Kidney glomerular epithelial cell (primary cell): ENCODE data around the gene NBEAL2.

ENCODE experiments used
- DNase-seq: peaks from one replicate; lab custom pipeline; 2025; lab: John Stamatoyannopoulos, UW

Gene NBEAL2

DNA sequence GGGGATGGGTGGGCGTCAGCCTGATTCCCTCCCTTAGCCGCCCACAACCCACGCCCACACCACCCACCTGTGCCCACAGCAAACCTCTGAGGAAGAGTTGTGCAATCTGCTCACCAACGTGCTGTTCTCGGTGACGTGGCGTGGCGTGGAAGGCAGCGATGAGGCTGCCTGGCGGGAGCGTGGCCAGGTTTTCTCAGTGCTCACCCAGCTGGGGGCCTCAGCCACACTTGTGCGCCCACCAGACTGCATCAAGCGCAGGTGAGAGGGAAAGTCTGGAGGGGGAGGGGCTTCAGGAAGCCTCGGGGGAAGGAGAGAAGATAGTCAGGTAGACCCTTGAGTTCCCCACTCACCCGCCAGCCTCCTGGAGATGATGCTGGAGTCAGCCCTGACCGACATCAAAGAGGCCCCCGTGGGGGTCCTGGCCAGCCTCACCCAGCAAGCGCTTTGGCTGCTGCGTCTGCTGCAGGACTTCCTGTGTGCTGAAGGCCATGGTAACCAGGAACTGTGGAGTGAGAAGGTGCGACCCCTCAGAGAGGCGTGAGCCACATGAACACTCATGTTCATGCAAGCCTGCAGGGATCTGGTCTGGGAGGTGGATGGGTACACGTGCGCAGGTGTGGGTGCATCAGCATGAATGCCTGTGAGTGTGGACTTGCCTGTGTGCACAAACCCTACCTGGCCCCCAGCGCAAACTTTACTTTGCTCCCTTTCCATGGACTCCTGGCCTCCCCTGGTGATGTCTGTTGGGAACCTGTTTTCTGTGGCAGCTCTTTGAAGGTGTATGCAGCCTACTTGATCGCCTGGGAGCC is 21.7 kb downstream of the NBEAL2 start:
- no peak for DNase-seq

GRCh38 chr3:47001731-47002170 is 22.3 kb downstream of the NBEAL2 start:
- DNase-seq: no peak

GRCh38 chr3:47002171-47003055 is 22.9 kb downstream of the NBEAL2 start:
- no peak for DNase-seq

- no peak for DNase-seq
Measured at GRCh38 chr3:47003056-47003410, 23.6 kb downstream of the NBEAL2 start.

DNA sequence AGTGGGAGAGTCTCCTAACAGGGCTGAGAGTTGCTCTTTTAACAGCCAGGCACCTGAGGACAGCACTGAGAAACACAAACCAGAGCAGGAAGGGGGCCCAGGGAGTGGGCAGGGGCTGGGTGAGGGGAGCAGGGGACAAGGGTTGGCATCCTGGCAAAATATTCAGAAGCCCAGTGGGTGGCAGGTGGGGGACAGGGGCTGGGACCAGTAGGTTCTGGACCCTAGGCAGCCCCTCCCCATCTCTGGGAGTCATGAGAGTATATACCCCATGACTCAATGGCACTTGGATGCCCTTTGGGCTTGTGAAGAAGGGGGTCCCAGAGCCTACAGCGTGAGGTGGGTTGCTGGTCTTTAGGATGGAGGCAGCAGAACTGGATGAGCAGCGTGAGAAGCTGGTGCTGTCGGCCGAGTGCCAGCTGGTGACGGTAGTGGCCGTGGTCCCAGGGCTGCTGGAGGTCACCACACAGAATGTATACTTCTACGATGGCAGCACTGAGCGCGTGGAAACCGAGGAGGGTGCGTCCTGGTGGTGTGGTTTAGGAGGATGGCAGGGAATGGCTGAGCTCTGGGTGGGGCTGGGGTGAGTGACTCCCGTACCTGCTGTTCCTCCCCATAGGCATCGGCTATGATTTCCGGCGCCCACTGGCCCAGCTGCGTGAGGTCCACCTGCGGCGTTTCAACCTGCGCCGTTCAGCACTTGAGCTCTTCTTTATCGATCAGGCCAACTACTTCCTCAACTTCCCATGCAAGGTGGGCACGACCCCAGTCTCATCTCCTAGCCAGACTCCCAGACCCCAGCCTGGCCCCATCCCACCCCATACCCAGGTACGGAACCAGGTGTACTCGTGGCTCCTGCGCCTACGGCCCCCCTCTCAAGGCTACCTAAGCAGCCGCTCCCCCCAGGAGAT is 24.2 kb downstream of the NBEAL2 start:
- no peak for DNase-seq

GRCh38 chr3:47004369-47005211 is 25.1 kb downstream of the NBEAL2 start:
- no peak for DNase-seq

DNA sequence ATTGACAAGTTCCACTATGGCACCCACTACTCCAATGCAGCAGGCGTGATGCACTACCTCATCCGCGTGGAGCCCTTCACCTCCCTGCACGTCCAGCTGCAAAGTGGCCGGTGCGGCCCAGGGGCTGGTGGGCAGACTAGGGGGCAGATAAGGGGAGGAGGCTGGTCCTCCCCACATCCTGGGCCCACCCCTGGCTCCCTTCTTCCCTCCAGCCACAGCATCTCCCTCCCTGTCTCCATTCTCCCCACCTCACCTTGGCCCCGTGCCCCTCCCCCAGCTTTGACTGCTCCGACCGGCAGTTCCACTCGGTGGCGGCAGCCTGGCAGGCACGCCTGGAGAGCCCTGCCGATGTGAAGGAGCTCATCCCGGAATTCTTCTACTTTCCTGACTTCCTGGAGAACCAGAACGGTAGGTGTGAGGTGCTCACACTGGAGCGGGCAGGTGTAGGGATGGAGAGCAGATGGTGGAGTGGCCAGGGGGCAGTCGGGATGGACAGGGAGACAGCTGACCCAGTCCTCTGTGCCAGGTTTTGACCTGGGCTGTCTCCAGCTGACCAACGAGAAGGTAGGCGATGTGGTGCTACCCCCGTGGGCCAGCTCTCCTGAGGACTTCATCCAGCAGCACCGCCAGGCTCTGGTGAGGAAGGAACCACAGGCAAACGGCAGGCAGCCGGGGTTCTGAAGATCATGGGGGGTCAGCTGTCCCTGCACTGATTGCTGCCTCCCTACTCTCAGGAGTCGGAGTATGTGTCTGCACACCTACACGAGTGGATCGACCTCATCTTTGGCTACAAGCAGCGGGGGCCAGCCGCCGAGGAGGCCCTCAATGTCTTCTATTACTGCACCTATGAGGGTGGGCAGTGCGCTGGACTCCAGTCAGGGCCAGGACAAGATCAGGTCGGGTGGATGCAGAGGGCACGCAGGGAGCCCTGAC is 26.0 kb downstream of the NBEAL2 start:
- no peak for DNase-seq

GRCh38 chr3:47006145-47006651 is 26.7 kb downstream of the NBEAL2 start:
- DNase-seq: no peak

- DNase-seq: no peak
Measured at GRCh38 chr3:47007001-47007400, 27.5 kb downstream of the NBEAL2 start.

- DNase-seq: no peak
Measured at GRCh38 chr3:47007482-47008233, 28.2 kb downstream of the NBEAL2 start.

DNA sequence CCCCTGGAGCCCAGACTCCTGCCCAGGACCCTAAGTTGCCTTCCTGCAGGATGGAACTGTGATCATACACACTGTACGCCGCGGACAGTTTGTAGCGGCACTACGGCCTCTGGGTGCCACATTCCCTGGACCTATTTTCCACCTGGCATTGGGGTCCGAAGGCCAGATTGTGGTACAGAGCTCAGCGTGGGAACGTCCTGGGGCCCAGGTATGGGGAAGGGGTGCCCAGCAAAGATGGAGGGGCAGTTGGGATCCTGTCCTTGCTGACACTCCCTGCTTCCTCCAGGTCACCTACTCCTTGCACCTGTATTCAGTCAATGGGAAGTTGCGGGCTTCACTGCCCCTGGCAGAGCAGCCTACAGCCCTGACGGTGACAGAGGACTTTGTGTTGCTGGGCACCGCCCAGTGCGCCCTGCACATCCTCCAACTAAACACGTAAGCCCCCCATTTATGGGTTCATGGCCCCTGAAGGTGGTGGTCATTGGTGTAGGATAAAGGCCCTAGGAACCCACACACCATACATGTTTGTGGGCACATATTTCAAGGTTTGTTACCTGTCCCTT is 28.8 kb downstream of the NBEAL2 start:
- DNase-seq: no peak

DNA sequence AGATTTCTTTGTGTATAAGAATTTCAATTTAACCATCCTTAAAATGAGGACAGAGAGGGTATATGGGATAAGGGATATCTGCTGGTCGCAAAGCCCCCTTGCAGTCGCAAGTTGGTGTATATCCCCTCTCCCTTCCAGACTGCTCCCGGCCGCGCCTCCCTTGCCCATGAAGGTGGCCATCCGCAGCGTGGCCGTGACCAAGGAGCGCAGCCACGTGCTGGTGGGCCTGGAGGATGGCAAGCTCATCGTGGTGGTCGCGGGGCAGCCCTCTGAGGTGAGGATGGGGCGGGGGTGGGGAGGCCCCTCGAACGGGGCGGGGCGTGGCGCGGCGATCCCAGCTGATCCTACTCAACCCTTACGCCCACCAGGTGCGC is 29.4 kb downstream of the NBEAL2 start:
- no peak for DNase-seq

GRCh38 chr3:47009225-47010110 is 30.0 kb downstream of the NBEAL2 start:
- DNase-seq: peak; percentile 74

DNA sequence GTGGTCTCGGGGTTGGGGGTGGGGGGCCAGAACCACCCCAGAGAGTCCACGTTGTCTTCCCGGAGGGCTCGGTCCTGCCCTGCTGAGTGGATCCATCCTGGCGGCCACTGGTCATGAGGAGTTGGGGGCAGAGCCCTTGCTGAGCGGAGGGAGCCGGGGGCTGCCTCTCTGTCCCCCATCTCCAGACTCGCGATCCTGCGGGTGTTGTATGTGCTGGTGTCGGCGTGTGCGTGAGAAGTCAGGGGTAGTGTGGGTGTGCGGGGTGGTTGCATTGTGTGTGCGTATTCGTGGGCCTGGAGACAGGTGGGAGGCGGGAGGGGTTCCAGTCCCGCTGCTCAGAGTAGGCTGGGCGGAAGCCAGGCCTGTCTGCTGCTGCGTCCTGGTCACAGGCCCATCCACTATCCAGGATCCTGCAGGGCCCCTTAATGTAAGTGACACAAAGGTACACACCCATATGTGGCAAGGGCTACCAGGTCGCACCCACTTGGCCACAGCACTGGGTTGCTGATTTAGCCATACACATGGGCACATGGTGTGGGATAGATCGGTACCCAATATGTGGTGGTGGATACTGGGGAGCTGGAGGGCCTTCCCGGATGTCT is 30.7 kb downstream of the NBEAL2 start:
- no peak for DNase-seq

GRCh38 chr3:47010910-47011309 is 31.4 kb downstream of the NBEAL2 start:
- no peak for DNase-seq

GRCh38 chr3:47011371-47011770 is 31.9 kb downstream of the NBEAL2 start:
- no peak for DNase-seq
